Sigmoid colon (tissue), 4 donors: ENCODE results near the gene C13orf46.

Experiments
- EP300 ChIP-seq, 4 donors: sonication (generic); formaldehyde crosslinking; IDR thresholded peaks; one replicate each; pipeline ENCODE4 v1.6.1; 2017; ENCODE audit warnings: antibody characterized with exemption in 4 of 4
- POLR2A ChIP-seq, 2 donors: fragments of 450-650 bp; IDR thresholded peaks; one replicate each; pipeline ENCODE4 v1.6.1; 2016; ENCODE audit warnings: antibody characterized with exemption in 2 of 2, mild to moderate bottlenecking in 2 of 2, moderate library complexity in 2 of 2
- TF ChIP-seq, protein P1 (sequence below), 4 experiments: fragments of 450-650 bp in 3 of 4; fragments of 200-600 bp in 1 of 4; IDR thresholded peaks; one replicate each; pipeline ENCODE4 v1.5.1; 2016 to 2019; ENCODE audit warnings: antibody characterized with exemption in 4 of 4, mild to moderate bottlenecking in 3 of 4, moderate library complexity in 2 of 4

DNA sequence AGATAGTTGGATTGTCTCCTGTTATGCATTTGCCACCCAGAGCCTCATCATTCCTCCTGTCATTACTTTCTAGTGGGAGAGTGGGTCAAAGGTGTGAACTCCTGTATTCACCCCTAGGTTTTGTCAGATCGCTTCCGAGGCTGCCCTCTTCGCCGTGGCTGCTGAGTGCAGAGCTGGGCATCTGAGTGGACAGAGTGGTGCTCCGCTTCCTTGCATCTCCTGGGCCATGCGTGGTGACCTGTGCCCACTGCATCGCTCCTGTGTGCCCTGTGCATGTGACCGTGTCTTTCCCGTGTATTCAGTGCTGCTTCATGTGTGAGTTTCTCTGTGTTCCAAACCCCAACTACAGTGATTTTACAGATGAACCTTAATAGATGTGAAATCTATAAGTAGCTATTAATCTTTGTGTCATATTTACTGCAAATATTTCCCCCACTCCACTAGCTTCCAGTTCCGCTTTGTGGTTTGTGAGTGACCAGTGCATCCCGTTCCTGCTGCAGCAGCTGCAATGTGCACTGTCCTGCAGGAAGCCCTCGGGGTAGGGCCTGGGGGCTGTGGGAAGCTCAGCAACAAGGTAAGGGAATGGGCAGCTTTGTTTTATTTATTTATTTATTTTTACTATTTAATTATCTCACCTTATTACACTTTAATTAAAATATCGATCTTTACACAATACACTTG, 53.1 kb downstream of the C13orf46 start:
- TF ChIP-seq, protein P1, sequence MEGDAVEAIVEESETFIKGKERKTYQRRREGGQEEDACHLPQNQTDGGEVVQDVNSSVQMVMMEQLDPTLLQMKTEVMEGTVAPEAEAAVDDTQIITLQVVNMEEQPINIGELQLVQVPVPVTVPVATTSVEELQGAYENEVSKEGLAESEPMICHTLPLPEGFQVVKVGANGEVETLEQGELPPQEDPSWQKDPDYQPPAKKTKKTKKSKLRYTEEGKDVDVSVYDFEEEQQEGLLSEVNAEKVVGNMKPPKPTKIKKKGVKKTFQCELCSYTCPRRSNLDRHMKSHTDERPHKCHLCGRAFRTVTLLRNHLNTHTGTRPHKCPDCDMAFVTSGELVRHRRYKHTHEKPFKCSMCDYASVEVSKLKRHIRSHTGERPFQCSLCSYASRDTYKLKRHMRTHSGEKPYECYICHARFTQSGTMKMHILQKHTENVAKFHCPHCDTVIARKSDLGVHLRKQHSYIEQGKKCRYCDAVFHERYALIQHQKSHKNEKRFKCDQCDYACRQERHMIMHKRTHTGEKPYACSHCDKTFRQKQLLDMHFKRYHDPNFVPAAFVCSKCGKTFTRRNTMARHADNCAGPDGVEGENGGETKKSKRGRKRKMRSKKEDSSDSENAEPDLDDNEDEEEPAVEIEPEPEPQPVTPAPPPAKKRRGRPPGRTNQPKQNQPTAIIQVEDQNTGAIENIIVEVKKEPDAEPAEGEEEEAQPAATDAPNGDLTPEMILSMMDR (IDR thresholded peaks at IDR 0.05): no peak
- TF ChIP-seq EP300 (IDR thresholded peaks at IDR 0.05) (no peak), POLR2A (IDR thresholded peaks at IDR 0.05) (no peak)
